Neuron (in vitro differentiated cells): Measurements from ENCODE around the gene GTF2E1.
"Not testable (repeated sequence)": the region's sequence is repeated elsewhere in the genome, so short reads cannot be mapped to it uniquely, and the experiment has no call there.

ENCODE experiments used
- H2AFZ ChIP-seq: one replicate; pipeline ENCODE4 v1.6.1; 2013; ENCODE audit warnings: low read depth, mild to moderate bottlenecking, inconsistent platforms, low read length, moderate library complexity
- H3K27me3 ChIP-seq: one replicate; pipeline ENCODE4 v1.6.1; 2013; ENCODE audit warnings: low read length; ENCODE audit not compliant: insufficient read depth
- H3K36me3 ChIP-seq: one replicate; pipeline ENCODE4 v1.6.1; 2013; ENCODE audit warnings: low read length; ENCODE audit not compliant: insufficient read depth
- H3K4me1 ChIP-seq: one replicate; pipeline ENCODE4 v1.6.1; 2013; ENCODE audit warnings: low read length; ENCODE audit not compliant: insufficient read depth
- H3K4me3 ChIP-seq: 2 replicates; pipeline ENCODE4 v1.5.1; 2013; ENCODE audit warnings: mild to moderate bottlenecking, low read length, moderate library complexity
- H3K9me3 ChIP-seq: one replicate; pipeline ENCODE4 v1.6.1; 2013; ENCODE audit warnings: low read length

GTF2E1 gene

DNA sequence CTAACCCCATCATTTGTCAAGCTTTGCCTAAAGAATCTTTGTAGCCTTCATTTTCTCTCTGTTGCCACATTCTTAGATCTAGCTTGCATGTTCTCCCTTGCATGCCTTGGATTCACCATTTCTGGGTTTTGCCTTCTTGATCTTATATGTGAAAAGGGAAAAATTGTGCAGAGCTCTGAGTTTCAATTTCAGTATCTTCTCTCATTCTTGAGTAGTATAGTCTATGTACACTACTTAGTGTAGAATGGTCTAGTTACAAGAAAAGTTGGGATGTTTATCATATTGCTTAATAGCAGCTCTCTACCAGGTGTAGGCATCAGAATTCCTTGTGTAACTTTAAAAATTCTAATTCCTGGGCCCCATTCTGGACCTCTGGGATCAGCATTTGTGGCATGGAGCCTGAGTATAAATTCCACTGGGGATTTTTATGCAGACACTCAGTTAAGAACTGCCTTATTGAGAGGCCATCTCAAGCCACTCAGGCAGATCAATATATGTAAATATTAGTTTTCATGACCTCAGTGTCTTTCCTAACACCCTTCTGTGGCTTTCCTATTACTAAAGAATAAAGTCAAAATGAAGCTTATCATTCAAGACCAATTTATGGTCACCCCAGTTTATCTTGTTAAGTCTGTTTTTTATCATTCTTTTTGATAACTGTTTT, 23.4 kb downstream of the GTF2E1 start:
- Histone ChIP-seq H2AFZ (no peak overlapping the region), H3K4me3 (no peak overlapping the region), H3K27me3 (no peaks in the 10 kb centered on the region), H3K4me1 (no peaks in the 10 kb centered on the region), H3K36me3 (no peaks in the 10 kb centered on the region), H3K9me3 (no peaks in the 10 kb centered on the region)

GRCh38 chr3:120766576-120766975, 24.0 kb downstream of the GTF2E1 start:
- Histone ChIP-seq H2AFZ (no peak overlapping the region), H3K27me3 (no peaks in the 10 kb centered on the region), H3K9me3 (no peaks in the 10 kb centered on the region), H3K4me1 (no peaks in the 10 kb centered on the region), H3K36me3 (peaks cover 5% of the 10 kb centered on the region), H3K4me3 (no peak overlapping the region)

DNA sequence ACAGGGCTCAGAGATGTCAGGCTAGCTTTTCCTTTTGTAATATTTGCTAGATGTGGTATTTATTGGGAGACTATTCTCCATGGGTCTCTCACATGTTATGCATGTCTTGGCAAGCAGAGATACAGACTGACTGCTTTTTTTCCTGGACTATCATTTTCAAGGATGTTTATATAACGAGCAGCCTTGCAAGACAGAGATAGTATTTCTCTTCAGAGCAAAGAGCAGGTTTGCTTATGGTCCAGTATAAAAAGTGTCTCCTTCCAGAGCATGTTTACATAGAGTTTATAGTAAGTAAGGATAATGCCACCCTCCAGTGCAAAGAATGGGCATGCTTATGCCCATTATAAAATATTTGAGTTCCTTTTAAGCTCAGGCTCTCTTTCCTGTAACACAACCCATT, 24.6 kb downstream of the GTF2E1 start:
- Histone ChIP-seq H2AFZ (no peak overlapping the region), H3K27me3 (no peaks in the 10 kb centered on the region), H3K4me3 (no peak overlapping the region), H3K36me3 (peaks cover 8% of the 10 kb centered on the region), H3K4me1 (no peaks in the 10 kb centered on the region), H3K9me3 (no peaks in the 10 kb centered on the region)

GRCh38 chr3:120769436-120769835, 26.9 kb downstream of the GTF2E1 start:
- Histone ChIP-seq H2AFZ (no peak overlapping the region), H3K4me1 (no peaks in the 10 kb centered on the region), H3K36me3 (peaks cover 15% of the 10 kb centered on the region), H3K27me3 (no peaks in the 10 kb centered on the region), H3K9me3 (no peaks in the 10 kb centered on the region), H3K4me3 (no peak overlapping the region)

- H2AFZ ChIP-seq = no peak overlapping the region
- no peaks in the 10 kb centered on the region for H3K27me3 ChIP-seq
- H3K4me3 ChIP-seq = no peak overlapping the region
- H3K4me1 ChIP-seq = no peaks in the 10 kb centered on the region
- peaks cover 27% of the 10 kb centered on the region for H3K36me3 ChIP-seq
- H3K9me3 ChIP-seq = no peaks in the 10 kb centered on the region
These were observed 28.3 kb downstream of the GTF2E1 start for GRCh38 chr3:120770891-120771290.

GRCh38 chr3:120772081-120772480, 29.5 kb downstream of the GTF2E1 start:
- no peak overlapping the region for H3K4me3 ChIP-seq
- H2AFZ ChIP-seq = no peak overlapping the region
- no peaks in the 10 kb centered on the region for H3K4me1 ChIP-seq
- H3K9me3 ChIP-seq = no peaks in the 10 kb centered on the region
- peaks cover 37% of the 10 kb centered on the region for H3K36me3 ChIP-seq
- H3K27me3 ChIP-seq = no peaks in the 10 kb centered on the region

DNA sequence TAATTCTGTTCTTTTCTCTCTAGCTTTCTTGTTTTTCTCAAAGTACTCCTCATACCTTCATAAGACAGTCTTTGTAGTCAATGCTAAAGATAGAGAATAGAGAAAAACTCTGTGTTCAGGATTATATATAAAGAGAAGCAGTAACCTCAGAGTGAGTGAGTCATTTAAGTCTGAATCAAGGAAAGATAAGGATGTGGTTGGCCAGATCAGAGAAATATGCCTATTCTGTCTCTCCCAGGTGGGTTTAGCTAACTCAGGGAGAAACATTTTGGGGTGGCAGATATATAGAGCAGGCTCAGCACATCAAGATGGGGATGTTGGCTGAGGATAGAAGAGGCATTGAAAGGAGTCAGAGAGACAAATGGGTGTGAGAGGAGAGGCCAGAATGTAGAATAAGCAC, 31.4 kb downstream of the GTF2E1 start:
- H2AFZ ChIP-seq = no peak overlapping the region
- H3K27me3 ChIP-seq = no peaks in the 10 kb centered on the region
- no peak overlapping the region for H3K4me3 ChIP-seq
- peaks cover 44% of the 10 kb centered on the region for H3K36me3 ChIP-seq
- H3K4me1 ChIP-seq = no peaks in the 10 kb centered on the region
- H3K9me3 ChIP-seq = no peaks in the 10 kb centered on the region

DNA sequence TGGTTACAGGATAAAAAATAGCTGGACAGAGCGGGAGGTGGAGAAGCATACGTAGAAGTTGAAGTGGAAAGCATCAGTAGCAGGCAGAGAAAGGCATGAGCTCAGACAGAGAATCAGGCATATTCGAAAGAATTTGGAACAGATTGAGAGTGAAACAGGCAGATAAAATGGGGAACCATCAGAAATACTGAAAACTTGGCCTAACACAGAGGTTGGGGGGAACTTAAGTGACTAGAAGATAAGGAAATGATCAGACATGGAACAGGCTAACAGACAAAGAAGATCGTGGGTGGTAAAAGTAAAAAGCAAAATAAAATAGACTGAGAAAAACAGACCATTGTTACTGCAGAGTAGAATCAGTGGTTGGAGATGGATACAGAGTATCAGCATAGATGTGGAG, 32.9 kb downstream of the GTF2E1 start:
- Histone ChIP-seq H3K9me3 (no peaks in the 10 kb centered on the region), H3K36me3 (peaks cover 47% of the 10 kb centered on the region), H2AFZ (no peak overlapping the region), H3K27me3 (no peaks in the 10 kb centered on the region), H3K4me1 (no peaks in the 10 kb centered on the region), H3K4me3 (no peak overlapping the region)

DNA sequence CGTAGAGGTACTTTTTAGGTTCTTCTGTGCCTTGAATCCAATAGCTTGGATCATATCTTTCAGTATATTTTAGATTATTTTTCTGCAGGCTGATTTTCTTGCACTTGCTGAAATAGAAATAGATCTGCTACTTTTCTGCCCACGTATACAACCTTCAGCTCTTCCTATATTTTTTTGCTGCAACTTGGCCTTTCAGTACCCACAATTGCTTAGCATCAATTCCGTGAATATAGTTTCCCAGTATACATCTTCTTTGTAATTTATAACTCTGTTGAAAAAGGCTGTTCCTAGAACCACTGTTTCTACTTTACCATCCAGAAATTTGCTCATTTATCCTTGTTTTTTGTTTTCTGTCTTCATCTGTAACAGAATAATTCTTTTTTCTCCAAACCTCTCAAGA, 36.2 kb downstream of the GTF2E1 start:
- Histone ChIP-seq H3K4me1 (no peaks in the 10 kb centered on the region), H3K4me3 (no peak overlapping the region), H2AFZ (no peak overlapping the region), H3K36me3 (peaks cover 48% of the 10 kb centered on the region), H3K9me3 (no peaks in the 10 kb centered on the region), H3K27me3 (no peaks in the 10 kb centered on the region)

- Histone ChIP-seq H2AFZ (no peak overlapping the region), H3K27me3 (no peaks in the 10 kb centered on the region), H3K4me1 (no peaks in the 10 kb centered on the region), H3K36me3 (peaks cover 36% of the 10 kb centered on the region), H3K9me3 (no peaks in the 10 kb centered on the region), H3K4me3 (no peak overlapping the region)
These were observed 38.4 kb downstream of the GTF2E1 start for GRCh38 chr3:120780977-120781376.

DNA sequence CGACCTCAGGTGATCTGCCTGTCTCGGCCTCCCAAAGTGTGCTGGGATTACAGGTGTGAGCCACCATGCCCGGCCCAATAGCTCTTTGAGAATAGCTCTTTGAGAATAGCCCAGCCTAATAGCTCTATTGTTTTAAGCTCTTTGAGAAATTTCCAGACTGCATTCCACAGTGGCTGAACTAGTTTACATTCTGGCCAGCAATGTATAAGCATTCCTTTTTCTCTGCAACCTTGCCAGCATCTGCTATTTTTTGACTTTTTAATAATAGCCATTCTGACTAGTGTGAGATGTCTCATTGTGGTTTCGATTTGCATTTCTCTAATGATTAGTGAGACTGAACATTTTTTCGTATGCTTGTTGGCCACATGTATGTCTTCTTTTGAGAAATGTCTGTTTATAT, 43.3 kb downstream of the GTF2E1 start:
- H3K27me3 ChIP-seq, H3K4me3 ChIP-seq, H3K4me1 ChIP-seq, H3K9me3 ChIP-seq, H2AFZ ChIP-seq: not testable (repeated sequence)
- peaks cover 15% of the 10 kb centered on the region for H3K36me3 ChIP-seq

DNA sequence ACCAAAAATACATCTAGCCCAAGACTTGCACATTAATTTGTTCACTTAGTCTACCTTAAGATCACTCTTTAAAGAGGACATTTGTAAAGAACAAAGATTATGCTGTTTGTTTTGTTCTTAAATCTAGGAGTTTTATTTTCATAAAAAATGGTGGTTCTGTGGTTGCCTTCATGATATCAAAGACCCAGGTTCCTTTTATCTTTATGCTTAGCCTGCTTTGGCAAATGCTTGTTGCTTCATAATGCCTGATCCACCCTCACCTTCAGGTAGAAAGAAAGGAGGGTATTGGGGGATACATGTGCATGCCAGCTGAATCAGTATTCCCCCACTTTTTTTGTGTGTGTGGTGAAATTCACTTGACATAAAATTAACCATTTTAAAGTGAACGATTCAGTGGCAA, 48.5 kb downstream of the GTF2E1 start:
- Histone ChIP-seq H3K9me3 (no peaks in the 10 kb centered on the region), H3K4me3 (no peak overlapping the region), H3K27me3 (no peaks in the 10 kb centered on the region), H2AFZ (no peak overlapping the region), H3K4me1 (peaks cover 15% of the 10 kb centered on the region), H3K36me3 (no peaks in the 10 kb centered on the region)

DNA sequence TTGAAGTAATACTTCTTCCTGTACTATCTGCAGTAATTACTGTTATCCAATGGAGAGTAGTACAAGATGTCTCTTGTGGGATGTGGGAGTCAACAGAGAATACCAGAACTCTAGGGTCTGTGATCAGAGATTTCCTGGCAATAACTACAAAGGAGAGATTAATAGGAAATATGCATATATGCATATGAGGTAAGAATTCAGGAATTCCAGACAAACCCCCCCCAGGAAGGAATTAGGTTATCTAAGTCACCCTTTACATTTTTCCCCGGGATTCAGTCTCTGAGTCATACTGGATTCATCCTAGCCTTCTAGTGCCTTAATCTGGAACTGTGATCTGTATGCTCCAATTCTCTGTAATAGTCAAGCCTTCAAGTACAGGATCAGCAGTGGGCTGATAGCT, 49.4 kb downstream of the GTF2E1 start:
- H3K9me3 ChIP-seq = no peaks in the 10 kb centered on the region

DNA sequence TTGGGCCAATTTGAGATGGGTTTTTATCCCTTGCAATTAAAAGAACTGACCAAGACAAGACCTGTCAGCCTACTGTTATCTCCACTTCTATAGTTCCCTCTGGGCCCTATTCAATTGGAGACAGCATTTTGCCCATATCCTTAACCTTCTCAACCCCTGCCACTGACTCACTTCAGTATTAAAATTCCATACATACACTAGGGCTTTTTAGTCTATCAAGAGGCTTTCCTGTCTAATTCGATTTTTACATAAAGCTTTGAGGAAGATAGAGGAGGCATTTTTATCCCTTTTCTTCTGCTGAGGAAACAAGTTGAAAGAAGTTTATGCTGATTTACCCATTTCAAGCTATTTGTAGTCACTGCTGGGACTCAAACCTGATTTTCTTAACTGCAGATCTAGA, 51.1 kb downstream of the GTF2E1 start:
- H3K36me3 ChIP-seq = no peaks in the 10 kb centered on the region
- no peaks in the 10 kb centered on the region for H3K27me3 ChIP-seq
- no peak overlapping the region for H2AFZ ChIP-seq
- H3K4me3 ChIP-seq = no peak overlapping the region
- no peaks in the 10 kb centered on the region for H3K9me3 ChIP-seq
- peaks cover 15% of the 10 kb centered on the region for H3K4me1 ChIP-seq

More for the DNA sequence above, 49.4 kb downstream of the GTF2E1 start:
- no peak overlapping the region for H3K4me3 ChIP-seq
- peaks cover 15% of the 10 kb centered on the region for H3K4me1 ChIP-seq
- H3K36me3 ChIP-seq = no peaks in the 10 kb centered on the region
- H2AFZ ChIP-seq = no peak overlapping the region
- H3K27me3 ChIP-seq = no peaks in the 10 kb centered on the region
